HG02759 (cell line): ENCODE results near the gene LPO.

Experiments
- ATAC-seq: cut with Tn5 transposase; IDR thresholded peaks from one replicate; pipeline ENCODE4 v1.9.1; 2021; ENCODE audit warnings: mild to moderate bottlenecking, moderate library complexity; ENCODE audit not compliant: unreplicated experiment

LPO gene

DNA sequence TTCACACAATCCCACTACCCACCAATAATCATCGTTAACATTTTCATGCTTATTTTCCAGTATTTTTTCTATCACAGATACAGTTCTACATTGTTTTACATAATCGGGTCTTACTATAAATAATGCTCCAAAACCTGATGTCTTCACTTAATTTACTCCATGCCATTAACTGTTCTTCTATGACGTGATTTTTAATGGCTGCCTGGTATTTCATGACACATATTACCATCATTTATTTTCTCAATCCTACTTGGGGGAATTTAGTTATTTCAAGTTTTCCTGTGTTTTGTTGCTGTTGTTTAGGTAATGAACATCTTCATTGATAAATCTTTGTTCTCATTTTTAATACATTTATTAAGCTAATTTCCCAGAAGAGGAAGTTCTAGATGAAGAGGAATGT lies 14.7 kb downstream of the LPO start:
- ATAC-seq: no peak

DNA sequence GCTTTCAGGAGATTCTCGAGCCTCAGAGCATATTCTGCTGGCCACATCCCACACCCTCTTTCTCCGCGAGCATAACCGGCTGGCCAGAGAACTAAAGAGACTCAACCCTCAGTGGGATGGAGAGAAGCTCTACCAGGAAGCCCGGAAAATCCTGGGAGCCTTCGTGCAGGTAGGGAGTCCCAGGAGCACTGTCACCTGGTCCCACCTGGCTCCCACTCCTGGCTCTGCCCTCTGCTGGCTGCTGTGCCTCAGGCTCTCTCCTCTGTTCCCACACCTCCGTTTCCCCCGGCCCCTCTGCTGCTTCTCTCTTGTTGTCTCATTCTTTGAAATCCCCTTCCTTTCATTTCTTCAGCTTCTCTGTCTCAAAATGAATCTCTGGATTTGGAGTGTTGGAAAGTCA lies 16.4 kb downstream of the LPO start:
- ATAC-seq: no peak

DNA sequence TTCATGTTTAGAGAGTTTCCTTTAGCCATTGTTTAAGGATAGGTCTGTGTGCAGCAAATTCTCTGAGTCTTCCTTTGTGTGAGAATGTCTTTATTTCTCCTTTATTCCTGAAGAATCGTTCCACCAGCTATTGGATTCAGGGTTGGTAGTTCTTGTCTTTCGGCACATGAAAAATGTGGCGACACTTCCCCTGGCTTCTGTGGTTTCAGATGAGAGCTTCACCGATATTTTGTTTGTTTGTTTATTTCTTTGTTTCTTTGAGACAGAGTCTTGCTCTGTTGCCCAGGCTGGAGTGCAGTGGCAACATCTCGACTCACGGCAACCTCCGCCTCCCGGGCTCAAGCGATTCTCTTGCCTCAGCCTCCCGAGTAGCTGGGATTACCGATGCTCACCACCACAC lies 23.8 kb downstream of the LPO start:
- ATAC-seq: no peak

DNA sequence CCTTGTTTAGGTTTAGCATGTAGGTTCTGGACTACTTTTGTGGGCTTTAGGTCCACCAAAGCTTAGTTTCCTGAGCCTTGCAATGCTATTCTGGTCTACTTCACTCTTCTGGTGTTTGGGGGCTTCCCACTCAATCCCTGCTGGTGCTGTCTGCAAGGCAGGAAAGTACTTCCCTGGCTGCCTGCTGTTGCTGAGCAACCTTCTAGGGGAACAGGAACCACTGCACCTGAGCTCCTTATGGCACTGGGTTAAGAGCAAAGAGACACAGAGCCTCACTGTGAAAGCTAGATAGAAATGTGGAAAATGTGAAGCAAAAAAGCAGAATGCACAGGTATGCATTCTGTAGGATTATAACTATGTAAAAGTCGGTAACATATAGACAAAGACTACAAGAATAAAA lies 25.4 kb downstream of the LPO start:
- ATAC-seq: no peak

DNA sequence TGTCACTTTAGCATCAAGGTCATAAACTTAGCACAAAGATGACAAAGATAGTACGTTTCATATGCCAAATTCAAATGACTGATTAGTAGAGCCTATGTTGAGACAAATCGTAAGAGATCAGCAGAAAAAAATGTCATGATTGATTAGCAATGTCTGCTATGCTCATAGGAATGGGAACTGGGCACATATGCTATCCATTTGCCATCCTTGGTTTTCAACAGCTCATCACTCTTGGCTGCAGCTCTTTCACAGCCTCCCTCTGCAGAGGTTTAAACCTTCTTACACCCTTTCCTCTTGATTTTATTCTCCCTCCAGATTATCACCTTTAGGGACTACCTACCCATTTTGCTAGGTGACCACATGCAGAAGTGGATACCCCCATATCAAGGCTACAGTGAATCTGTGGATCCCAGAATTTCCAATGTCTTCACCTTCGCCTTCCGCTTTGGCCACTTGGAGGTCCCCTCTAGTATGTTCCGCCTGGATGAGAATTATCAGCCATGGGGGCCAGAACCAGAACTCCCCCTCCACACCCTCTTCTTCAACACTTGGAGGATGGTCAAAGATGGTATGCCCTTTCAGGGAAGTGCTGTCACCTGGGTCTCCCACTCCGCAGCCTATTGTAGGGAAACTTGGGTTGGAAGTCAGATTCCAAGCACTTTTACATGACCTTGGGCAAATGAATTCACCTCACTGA lies 26.2 kb downstream of the LPO start:
- no peak for ATAC-seq

DNA sequence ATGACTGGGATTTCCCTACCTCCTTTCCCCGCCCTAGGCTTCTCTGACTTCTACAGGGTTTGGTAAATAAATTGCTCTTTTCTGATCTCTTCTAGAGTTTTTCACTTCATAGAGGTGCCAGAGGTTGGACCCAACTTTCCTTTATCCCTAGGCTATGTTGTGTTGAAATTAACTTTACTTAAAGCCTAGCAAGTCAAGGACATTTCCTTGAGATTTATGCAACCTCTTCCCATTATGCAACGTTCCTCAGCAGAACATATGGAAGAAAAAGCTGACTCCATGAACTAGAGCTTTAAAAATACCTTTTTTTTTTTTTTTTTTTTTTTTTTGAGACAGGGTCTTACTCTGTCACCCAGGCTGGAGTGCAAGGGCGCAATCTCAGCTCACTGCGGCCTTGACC lies 26.9 kb downstream of the LPO start:
- no peak for ATAC-seq

DNA sequence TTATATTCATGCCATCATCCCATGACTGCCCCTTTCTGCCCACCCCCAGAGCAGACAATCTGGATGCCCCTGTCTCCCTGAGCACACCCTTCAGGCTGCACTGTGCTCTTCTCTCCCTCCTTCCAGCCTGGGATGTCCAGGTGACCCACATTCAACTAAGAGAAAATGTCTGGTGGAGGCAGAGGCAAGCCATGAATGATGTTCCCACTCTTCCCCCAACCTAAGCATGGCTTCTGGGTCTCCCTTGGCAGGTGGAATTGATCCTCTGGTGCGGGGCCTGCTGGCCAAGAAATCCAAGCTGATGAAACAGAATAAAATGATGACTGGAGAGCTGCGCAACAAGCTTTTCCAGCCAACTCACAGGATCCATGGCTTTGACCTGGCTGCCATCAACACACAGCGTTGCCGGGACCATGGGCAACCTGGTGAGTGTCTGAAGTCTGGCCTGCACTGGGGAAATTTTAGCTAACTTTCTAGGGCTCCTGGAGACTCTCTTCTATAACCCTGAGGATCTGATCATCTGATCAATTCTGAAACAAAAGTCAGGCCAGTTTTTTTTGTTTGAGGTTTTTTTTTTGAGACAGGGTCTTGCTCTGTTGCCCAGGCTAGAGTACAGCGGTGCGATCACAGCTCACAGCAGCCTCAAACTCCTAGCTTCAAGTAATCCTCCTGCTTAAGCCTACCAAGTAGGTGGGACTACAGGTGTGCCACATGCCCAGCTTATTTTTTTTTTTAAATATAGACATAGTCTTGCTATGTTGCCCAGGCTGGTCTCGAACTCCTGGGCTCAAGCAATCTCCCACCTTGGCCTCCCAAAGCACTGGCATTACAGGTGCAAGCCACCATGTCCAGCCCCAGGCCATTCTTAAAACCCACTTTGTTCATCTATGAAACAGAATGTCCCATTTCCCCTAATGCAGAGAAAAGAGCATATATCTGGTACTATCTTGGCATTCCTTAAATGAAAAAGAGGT lies 27.8 kb downstream of the LPO start:
- no peak for ATAC-seq

DNA sequence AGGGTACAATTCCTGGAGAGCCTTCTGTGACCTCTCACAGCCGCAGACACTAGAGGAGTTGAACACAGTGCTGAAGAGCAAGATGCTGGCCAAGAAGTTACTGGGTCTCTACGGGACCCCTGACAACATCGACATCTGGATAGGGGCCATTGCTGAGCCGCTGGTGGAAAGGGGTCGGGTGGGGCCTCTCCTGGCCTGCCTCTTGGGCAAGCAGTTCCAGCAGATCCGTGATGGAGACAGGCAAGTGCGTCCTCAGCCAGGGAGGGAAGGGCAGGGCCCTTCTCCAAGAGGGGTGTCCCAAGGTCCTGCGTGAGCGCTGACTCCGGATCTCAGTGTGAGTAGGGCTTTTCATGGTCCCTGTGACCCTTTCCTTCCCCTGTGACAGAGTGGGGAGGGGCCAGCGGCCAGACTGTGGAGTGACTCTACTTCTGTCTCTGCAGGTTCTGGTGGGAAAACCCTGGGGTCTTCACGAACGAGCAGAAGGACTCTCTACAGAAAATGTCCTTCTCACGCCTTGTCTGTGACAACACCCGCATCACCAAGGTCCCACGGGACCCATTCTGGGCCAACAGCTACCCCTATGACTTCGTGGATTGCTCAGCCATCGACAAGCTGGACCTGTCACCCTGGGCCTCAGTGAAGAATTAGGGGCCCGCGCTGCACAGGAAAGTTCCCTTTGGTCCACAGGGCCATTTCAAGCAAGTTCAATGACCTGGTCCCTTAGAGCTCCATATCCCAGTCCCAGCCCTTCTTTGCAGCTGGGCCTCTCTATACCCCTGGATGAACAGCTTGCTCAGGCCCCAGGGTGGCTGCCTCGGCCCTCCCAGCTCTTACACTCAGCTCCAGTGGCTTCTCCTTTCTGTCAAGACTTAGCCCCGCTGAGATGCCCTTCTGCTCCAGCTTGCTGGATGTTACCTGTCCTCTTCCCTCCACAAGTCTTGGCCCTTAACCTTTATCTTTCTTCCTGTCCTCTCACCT lies 29.3 kb downstream of the LPO start:
- ATAC-seq: no peak

DNA sequence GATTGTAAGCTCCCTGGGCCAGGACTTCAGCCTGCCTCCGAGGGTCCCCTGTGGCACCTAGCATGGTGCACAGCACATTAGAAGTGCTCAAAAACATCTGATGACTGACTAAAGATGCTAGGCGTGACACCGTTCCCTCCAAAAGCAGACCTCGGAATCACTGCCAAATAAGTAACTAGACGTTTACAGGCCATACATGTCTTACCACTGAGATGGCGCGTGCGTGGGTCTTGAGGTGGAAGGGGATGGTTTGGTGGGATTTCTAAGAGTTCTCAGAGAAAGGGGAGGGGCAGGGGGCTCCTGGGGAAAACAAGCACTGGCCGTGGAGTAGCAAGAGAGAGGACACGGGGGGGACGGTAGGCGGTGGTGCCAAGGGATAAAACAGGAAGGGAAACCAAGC lies 29.9 kb downstream of the LPO start:
- no peak for ATAC-seq

DNA sequence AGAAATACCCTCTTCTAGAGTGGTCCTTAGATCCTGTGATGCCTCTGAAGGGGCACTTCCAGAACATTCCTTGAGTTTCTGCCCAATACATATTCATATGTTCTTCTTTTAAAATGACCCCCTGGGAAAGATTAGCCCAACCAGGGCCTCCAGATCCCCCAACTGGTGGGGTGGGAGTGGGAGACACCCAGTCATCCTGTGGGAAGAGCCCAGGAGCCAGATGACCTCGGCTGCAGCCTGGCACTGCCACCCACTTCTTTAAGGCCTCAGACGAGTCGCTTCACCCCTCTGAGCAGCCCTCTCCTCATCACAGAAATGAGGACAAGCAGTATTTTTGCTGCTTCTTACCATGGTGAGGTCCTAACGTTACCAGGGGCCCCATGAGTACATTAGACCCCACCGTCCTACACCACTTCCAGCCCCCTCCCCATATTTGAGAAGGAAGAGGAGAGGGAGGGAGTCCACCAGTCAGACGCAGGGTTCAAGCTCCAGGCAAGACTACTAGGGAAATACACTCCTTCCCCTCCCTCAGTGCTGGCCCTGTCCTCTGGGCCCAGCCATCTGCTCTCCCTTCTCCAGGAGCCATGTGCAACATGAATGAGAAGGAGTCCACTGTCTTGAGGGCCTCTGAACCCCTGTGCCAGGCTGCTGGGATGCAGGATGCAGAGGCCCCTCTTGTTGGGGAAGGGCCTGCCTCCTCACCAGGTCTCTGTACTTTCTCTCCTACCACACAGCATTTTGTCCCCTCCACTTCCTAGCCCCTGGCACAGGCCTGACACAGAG lies 30.6 kb downstream of the LPO start:
- no peak for ATAC-seq

DNA sequence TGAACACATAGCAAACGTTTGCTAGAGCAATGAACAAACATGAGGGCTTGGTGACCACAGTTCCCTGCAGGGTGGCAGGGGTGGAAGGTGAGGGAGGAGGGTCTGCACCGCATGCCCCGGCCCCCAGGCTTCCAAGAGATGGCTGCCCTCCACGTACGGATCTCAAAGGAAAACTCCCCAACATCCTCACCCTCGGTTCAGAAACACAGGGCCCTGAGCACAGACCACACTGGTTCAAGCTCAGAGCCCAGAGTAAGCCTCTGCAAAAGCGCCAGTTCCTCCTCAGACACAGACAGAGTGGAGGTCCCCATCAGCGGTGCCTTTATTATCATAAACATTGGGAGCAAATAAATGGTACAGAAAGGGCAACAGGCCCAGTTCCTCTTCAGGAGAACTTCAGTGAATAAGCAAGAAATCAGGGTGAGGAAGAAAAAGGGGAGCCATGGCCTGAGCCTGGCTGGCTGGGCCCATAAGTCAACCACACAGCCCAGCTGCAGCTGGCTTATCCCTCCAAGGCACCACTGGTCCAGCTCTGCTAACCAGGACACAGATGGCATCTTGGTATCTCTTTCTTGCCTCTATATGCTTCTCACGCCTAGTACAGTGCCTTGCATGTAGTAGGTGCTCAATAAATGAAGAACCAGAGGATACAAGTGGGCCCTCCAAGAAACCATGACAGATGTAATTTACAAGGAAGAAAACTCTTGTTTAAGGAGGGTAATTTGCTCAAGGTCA lies 31.3 kb downstream of the LPO start:
- no peak for ATAC-seq

DNA sequence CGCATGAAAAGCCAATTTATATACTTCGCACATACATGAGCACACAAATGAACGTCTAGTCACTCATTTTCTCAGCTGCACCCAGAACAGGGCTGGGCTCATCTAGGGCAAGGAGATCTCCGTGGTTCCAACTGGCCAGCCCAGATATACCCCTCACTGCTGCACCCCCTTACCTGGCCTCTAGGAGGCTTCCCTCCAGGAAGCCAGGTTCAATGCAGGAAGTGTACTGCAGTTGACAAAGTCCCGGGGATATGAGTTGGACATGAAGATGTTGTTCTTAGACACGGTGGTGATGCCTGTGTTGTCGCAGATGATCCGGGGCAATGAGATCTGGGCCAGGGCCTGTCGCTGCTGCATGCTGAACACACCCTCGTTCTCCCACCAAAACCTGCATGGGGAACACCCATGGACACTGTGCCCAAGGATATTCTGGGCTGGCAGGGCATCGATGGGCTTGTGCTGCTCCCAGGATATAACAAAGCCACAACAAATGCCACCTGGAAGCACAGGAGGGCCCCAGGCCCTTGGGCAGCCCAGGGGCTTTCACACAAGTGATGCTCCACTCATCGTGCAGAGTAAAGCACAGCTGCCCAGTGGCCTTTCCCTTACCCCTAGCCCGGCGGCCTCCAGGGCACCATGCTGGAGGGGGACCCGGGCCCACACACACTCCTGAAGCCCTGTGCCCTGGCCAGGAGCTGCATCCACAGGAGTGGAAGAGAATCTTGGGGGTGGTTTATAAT lies 32.3 kb downstream of the LPO start:
- no peak for ATAC-seq

DNA sequence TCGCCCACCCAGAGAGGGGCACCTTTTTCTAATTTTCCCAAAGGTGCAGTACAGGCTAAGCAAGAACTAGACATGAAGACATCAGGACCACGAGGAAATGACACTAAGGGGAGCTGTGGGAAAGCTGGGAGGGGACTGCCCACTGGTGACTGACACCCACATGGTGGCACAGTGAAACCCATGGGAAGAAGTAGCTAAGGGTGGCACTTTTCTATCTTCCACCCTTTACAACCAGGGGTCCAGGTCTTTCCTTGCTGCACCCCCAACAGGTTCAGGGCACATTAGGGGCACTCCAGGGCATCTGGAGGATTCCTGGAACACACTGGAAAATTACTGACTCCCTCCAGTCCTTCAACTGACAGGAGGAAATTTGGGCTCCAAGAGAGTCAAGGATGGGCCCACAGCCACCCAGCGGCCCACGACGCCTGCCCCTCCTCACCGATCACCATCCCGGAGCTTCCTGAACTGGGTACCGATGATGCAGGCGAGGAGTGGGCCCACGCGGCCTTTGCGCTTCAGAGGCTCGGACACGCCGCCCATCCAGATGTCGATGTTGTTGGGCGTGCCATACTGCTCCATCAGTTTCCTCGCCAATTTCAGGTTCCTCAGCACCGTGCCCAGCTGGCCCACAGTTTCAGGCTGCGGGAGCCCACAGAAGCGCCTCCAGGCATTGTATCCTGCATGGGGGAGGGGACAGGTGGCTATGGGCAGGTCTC lies 33.0 kb downstream of the LPO start:
- ATAC-seq: no peak

DNA sequence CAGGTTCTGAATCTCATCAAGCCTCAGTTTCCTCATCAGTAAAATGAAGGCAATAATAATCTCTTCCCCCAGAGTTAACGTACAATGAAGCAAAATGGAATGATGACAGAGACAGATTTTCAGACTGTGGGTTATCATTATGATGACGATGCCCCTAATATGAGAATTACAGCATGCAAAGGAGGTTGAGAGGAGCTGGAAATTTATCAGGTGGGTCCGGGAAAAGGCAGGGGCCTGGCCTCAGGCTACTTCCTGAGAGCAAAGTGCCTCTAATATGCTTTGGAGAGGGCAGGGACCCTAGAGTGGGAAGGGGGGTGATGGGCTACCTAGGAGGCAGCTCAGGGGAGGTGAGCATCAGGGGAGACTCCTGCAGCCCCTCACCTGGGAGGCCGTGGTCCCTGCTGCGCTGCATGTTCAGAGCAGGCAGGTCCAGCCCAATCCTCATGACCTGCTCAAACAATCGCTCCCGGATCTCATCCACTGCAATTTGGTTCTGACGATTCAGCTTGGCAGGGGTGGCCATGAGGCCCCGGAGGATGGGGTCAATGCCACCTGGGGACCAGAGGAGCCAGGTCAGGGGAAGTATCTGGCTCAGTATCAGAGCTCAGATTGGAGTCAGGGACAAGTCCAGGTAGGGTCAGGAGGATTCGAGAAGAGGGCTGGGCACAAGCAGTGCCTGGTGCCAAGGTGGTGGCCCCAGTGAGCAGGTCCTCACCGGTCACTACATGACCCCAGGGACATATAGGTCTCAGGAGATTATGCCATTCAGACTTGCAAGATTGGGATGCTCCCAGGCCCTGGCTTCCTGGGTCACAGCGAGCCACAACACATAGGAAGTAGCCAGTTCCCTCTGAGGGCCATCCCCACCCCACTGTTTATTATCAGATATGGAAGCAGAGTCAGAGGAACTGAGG lies 34.2 kb downstream of the LPO start:
- no peak for ATAC-seq

DNA sequence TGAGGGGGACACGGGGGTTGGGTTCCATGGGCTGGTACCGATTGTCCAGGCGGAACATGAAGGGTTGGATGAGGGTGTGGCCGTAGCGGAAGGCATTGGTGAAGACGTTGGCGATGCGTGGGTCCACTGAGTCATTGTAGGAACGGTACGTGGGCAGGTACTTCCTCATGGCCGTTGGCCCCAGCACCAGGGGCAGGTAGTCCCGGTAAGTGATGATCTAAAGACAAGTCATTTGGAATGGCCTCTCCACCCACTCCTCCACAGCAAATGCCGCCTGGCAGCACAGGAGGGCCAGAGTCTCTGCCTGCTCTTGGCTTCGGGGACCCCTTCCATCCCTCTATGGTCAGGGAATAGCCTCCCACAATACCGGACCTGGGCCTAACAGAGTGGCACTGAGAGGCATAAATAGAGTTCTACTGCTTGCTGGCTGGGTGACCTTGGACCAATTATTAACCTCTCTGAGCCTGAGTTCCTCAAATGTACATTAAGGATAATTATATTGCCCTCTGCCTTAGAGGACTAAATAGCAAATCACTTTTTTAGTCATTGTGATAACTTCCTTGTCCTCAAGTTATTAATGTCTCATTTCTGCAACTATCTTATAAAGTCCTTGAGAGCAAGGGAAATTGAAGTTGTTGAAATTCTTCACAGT lies 35.2 kb downstream of the LPO start:
- no peak for ATAC-seq

DNA sequence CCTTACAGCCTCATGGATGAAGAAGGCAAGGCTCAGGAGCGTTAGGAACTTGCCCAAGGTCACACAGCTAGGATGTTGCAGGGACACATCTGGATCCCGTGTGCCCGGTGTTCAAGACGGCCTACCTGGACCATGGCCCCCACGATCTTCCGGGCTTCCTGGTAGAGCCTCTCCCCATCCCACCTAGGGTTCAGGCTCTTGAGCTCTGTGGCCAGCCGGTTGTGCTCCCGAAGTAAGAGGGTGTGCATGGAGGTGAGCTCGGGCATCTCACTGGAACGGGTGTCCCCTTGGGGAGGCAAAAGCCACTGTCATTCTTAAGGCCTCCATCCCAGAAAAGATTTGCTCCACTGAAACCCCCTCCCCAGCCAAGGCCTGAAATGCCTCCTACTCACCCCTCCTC lies 37.0 kb downstream of the LPO start:
- no peak for ATAC-seq

DNA sequence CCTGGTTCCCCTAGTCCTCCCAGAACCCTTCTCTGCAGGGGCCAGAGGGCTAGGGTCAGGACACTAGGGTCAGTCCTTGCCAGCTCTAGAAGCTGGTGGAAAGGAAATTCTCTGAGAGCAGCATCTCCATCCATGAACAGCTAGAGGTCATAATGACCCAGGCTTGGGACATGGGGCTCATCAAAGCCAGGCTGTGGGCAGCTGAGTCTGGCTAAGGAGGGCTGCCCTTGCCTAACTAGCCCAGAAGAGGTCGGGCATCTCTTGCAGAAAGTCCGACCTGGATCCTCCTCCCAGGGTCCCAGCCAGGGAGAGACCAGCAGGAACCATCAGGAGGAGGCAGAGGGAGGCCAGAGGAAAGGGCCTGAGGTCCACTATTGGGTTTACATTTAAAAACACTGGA lies 38.0 kb downstream of the LPO start:
- no peak for ATAC-seq
